Tibial artery (tissue), 4 donors: Measurements from ENCODE around the gene CLIC3.

Experiments used
- DNase-seq, 2 donors: peaks; one replicate each; pipeline ENCODE4 v3.0.0-alpha.2; 2019
- H3K27ac ChIP-seq, 2 donors: fragments of 200-600 bp; sonication (generic) in 1 of 2; 1 replicate in 1 of 2; 2 replicates in 1 of 2; pipeline ENCODE4 v1.5.1; 2018 to 2019; ENCODE audit warnings: mild to moderate bottlenecking in 1 of 2
- H3K27me3 ChIP-seq, 2 donors: fragments of 200-600 bp; sonication (generic) in 1 of 2; one replicate each; pipeline versions ENCODE4 v1.5.1 to v1.6.0; 2016 to 2019
- H3K36me3 ChIP-seq, 3 donors: fragments of 200-600 bp; sonication (generic) in 2 of 3; one replicate each; pipeline ENCODE4 v1.5.1; 2016 to 2019; ENCODE audit warnings: mild to moderate bottlenecking in 2 of 3
- H3K4me1 ChIP-seq, 4 donors: fragments of 200-600 bp; sonication (generic) in 2 of 4; 1 replicate in 3 of 4; 2 replicates in 1 of 4; pipeline ENCODE4 v1.5.1; 2016 to 2019
- H3K4me3 ChIP-seq, 2 donors: fragments of 200-600 bp; sonication (generic) in 1 of 2; 1 replicate in 1 of 2; 2 replicates in 1 of 2; pipeline ENCODE4 v1.5.1; 2018 to 2019; ENCODE audit warnings: mild to moderate bottlenecking in 2 of 2
- H3K9me3 ChIP-seq, 3 donors: fragments of 200-600 bp; sonication (generic) in 1 of 3; one replicate each; pipeline ENCODE4 v1.5.1; 2016 to 2019
- intact Hi-C: fragments of 100-400 bp; cut with DNase I; formaldehyde crosslinking; loops from one replicate; pipeline ENCODE4 v1.15.0; 2023; ENCODE audit warnings: low total_unique reads
- TF ChIP-seq, protein P1 (sequence below), 2 experiments: fragments of 200-600 bp in 1 of 2; fragments of 450-650 bp in 1 of 2; IDR thresholded peaks; one replicate each; pipeline ENCODE4 v1.5.1; 2017 to 2019; ENCODE audit warnings: antibody characterized with exemption in 2 of 2, mild to moderate bottlenecking in 1 of 2, moderate library complexity in 1 of 2

CLIC3 gene

DNA sequence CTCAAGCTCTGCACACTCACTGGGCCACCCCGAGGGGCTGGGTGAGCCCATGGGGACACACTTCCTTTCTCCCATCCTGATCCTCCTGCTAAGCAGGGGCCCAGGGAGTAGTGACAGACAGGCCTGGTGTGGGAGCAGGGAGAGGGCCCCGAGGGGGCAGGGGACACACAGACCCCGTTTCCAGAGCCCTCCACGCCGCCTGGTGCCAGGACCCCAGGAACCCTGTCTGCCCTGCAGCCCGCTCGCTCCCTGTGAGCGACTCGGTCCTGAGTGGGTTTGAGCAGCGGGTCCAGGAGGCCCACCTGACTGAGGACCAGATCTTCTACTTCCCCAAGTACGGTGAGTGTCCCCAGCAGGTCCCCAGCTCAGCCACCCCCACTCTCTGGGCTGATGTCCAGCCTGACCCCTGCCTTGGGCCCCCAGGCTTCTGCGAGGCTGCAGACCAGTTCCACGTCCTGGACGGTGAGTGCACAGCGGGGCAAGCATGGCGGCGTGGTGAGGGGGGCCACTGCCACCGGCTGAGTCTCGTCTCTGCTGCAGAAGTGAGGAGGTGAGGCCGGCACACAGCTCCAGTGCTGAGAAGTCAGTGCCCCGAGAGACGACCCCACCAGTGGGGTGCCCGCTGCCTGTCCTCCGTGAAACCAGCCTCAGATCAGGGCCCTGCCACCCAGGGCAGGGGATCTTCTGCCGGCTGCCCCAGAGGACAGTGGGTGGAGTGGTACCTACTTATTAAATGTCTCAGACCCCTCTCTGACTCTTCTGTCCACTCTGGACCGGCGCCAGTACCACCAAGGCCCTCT, 49.9 kb downstream of the CLIC3 start:
- DNase-seq, result no peak
- H3K27me3 ChIP-seq, result no peaks in the 10 kb centered on the region
- peaks cover 18 to 24% (median 19%) of the 10 kb centered on the region in 3 donors for H3K36me3 ChIP-seq
- H3K27ac ChIP-seq, result peak overlapping the region in 1 of 2 donors; percentile 22
- intact Hi-C loops, result no loop called here
- TF ChIP-seq, protein P1, sequence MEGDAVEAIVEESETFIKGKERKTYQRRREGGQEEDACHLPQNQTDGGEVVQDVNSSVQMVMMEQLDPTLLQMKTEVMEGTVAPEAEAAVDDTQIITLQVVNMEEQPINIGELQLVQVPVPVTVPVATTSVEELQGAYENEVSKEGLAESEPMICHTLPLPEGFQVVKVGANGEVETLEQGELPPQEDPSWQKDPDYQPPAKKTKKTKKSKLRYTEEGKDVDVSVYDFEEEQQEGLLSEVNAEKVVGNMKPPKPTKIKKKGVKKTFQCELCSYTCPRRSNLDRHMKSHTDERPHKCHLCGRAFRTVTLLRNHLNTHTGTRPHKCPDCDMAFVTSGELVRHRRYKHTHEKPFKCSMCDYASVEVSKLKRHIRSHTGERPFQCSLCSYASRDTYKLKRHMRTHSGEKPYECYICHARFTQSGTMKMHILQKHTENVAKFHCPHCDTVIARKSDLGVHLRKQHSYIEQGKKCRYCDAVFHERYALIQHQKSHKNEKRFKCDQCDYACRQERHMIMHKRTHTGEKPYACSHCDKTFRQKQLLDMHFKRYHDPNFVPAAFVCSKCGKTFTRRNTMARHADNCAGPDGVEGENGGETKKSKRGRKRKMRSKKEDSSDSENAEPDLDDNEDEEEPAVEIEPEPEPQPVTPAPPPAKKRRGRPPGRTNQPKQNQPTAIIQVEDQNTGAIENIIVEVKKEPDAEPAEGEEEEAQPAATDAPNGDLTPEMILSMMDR (IDR thresholded peaks at IDR 0.05), result no peak
- peaks cover 0 to 60% (median 44%) of the 10 kb centered on the region in 4 donors for H3K4me1 ChIP-seq
- H3K9me3 ChIP-seq, result no peaks in the 10 kb centered on the region
- H3K4me3 ChIP-seq, result no peak overlapping the region

- H3K36me3 ChIP-seq, result peaks cover 27 to 33% (median 27%) of the 10 kb centered on the region in 3 donors
- H3K27ac ChIP-seq, result no peak overlapping the region
- H3K4me3 ChIP-seq, result no peak overlapping the region
- no peaks in the 10 kb centered on the region for H3K27me3 ChIP-seq
- no peaks in the 10 kb centered on the region for H3K9me3 ChIP-seq
- TF ChIP-seq, protein P1 (IDR thresholded peaks at IDR 0.05), result no peak
- DNase-seq, result no peak
- peaks cover 0 to 58% (median 45%) of the 10 kb centered on the region in 4 donors for H3K4me1 ChIP-seq
- intact Hi-C loops, result loop anchor here (2.0 kb wide), 1 partner anchor 97 kb away; the partner anchor contains the start of gene PHPT1
Measured at GRCh38 chr9:136945333-136946227, 50.8 kb downstream of the CLIC3 start.
